Measurements from ENCODE around the gene DIPK1C. TPM values are rescaled to one million over a fixed set of nuclear protein-coding genes. Genes with fewer than 3 reads are reported as not detected.

The DIPK1C gene
- total RNA-seq, 1 donor from 2014 or later: not detected

DNA sequence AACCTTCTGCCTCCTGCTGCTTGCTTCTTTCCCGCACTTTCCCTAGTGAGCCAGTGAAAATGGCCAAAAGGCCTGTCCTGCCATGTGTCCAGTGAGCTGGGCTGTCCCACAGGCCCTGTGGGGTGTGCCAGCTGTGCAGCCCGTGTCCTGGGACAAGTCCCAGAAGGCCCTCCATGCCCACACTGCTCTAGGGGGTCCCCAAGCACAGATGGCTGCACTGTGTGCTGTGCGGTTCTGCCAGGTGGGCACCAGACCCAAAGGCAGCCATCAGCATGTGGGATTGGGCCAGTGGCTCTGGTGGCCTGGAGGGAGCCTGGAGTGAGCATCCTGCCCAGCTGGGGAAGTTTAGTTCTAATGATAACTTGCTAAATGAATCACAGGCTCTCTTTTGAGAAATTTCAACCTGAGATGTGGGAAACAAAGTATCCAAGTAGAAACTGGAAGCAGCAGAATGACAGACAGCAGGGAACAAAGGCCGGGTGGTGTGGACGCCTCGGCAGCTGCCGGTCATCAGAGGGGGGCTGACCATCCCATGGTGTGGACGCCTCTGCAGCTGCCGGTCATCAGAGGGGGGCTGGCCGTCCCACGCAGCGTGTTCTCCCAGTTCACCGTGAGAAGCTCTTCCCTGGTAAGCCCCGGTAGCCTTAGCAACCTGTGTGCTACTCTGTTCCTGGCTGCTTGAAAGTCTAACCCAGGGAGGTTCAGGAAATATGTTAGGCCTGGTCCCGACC is 29.2 kb upstream of the DIPK1C start:
- no peak for DNase-seq (ENCODE audit: low spot score)

DNA sequence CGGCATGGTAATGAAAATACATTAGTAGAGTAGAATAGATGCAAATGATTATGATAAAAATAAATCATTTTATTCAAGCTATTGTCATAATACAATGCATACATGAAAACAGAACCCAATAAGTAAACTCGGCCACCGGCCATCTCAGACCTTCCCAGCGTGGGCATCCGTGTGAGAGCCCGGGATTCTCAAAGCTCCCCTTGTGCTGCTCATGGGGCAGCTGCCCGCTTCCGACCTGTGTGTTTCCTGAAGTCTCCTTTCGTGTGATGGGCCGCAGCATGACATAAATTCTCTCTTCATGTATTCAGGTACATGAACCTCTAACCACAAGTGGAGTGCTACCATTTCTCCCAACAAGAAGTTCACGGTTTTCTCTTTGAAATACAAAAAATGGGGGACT is 25.6 kb upstream of the DIPK1C start:
- no peak for DNase-seq (ENCODE audit: low spot score)

DNA sequence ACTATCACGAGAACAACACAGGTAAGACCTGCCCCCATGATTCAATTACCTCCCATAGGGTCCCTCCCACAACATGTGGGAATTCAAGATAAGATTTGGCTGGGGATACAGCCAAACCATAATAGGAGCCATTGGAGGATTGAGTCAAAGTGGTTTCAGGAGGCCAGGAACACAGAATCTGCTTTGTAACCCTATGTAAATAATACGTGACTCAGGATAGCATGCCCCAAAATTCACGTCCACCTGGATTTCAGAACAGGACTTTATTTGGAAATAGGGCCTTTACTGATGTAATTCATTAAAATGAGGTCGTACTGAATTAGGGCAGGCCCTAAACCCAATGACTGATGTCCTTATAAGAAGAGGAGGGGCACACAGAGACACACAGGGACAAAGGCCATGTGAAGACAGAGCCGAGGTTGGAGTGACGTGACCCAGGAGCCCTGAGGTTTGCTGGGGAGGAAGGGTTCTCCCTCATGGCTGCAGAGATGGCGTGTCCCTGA is 23.1 kb upstream of the DIPK1C start:
- DNase-seq (ENCODE audit: low spot score): no peak

DNA sequence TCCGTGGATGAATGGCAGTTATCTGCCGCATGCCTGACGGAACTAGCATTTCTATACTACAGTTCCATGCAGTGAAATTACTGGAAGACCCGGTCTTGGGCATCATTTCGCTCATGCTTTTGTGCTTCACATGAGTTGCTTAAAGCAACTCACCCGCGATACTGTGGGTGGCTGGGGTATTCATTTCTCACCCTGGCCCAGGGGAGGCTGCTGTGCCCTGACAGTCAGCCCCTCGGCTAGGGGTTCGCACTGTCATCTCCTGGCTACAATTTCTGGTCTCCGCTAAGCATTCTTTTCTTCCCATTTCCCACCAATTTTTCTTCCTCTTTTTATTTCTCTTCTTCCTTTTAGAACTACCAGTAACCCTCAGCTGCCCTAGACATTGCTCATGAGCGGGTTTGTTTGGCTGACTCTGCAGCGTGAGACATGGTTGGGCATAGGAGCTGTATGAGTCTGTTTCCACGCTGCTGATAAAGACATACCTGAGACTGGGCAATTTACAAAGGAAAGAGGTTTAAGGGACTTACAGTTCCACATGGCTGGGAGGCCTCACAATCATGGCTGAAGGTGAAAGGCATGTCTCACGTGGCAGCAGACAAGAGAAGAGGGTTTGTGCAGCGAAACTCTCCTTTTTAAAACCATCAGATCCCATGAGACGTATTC is 22.5 kb upstream of the DIPK1C start:
- no peak for DNase-seq (ENCODE audit: low spot score)

GRCh38 chr18:74478880-74479279 is 21.8 kb upstream of the DIPK1C start:
- no peak for DNase-seq (ENCODE audit: low spot score)

DNA sequence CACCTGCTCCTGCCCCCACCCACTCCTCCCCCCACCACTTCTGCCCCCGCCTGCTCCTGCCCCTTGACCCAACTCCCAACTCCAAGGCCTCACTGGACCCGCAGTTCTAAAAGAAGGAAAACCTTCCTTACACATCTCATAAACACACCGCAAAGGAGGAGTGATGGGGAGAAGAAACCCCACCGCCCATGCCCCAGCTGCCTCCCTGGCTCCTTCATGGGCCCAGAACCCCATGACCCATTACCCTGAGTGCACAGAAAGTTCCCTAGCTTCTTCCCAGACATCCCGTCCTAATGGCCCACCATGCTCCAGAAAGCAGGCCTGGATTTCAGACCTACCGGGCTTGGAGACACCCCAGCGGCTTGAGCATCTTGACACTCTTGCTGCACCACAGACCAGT is 21.2 kb upstream of the DIPK1C start:
- DNase-seq (ENCODE audit: low spot score): no peak

- no peak for DNase-seq (ENCODE audit: low spot score)
These were observed 20.7 kb upstream of the DIPK1C start for GRCh38 chr18:74477771-74478170.

- no peak for DNase-seq (ENCODE audit: low spot score)
These were observed 19.0 kb upstream of the DIPK1C start for GRCh38 chr18:74476140-74476539.

DNA sequence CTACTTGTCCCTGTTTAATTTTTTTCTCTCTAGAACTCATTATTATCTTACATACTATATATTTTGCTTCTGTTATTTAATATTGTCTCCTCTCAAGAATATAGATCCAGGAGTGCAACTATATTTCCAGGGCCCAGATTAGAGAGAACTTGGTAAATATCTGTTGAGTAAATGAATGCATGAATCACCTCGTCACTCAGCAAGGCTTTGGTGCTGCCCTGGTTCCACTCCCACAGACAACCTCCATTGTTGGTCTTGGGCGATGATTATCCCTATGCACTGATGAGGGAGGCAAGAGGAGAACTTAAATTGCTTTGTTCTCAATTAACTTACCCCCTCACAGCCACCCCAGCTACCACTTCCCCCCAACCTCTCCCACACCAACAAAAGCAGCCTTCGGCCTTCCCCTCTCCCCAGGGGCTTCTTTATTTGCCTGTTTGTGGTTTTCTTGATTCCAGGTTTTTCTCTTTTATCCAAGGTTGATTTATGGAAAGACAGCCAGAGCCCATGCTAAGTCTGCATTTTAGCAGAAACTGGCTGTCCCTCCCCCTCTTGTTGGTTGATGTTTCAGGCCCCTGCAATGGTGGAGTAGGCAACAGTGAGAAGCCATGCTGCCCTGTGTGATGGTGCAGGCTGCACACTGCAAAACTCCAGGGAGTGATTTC is 17.0 kb upstream of the DIPK1C start:
- DNase-seq (ENCODE audit: low spot score): no peak

- no peak for DNase-seq (ENCODE audit: low spot score)
These were observed 15.2 kb upstream of the DIPK1C start for GRCh38 chr18:74472312-74472711.

GRCh38 chr18:74468547-74469061 is 11.5 kb upstream of the DIPK1C start:
- no peak for DNase-seq (ENCODE audit: low spot score)

GRCh38 chr18:74465775-74466174 is 8.7 kb upstream of the DIPK1C start:
- DNase-seq (ENCODE audit: low spot score): no peak

DNA sequence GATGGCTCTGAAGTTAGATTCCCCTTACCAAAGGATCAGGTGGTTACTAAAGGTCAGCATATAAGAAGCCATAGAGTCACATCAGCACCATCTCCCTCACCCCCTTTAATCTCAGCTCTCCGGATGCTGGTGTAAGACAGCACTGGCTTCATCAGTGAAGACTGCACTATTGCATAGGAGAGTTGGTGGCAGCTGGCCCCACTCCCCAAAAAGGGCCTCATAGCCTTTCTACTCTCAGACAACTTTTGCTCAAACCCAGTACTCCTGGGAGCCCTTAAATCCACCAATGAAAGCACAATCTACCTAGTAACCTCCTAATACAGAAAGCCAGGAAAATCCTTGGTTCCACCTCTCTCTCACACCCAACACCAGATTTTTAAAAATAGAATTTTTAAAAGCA is 6.9 kb upstream of the DIPK1C start:
- DNase-seq (ENCODE audit: low spot score): no peak

- DNase-seq (ENCODE audit: low spot score): no peak
These were observed 6.1 kb upstream of the DIPK1C start for GRCh38 chr18:74463254-74463653.

- no peak for DNase-seq (ENCODE audit: low spot score)
These were observed 3.7 kb upstream of the DIPK1C start for GRCh38 chr18:74460825-74461224.

GRCh38 chr18:74459889-74460288 is 2.8 kb upstream of the DIPK1C start:
- no peak for DNase-seq (ENCODE audit: low spot score)

- peak; percentile 73 for DNase-seq (ENCODE audit: low spot score)
These were observed 765 bp upstream of the DIPK1C start for GRCh38 chr18:74457725-74458421.

DNA sequence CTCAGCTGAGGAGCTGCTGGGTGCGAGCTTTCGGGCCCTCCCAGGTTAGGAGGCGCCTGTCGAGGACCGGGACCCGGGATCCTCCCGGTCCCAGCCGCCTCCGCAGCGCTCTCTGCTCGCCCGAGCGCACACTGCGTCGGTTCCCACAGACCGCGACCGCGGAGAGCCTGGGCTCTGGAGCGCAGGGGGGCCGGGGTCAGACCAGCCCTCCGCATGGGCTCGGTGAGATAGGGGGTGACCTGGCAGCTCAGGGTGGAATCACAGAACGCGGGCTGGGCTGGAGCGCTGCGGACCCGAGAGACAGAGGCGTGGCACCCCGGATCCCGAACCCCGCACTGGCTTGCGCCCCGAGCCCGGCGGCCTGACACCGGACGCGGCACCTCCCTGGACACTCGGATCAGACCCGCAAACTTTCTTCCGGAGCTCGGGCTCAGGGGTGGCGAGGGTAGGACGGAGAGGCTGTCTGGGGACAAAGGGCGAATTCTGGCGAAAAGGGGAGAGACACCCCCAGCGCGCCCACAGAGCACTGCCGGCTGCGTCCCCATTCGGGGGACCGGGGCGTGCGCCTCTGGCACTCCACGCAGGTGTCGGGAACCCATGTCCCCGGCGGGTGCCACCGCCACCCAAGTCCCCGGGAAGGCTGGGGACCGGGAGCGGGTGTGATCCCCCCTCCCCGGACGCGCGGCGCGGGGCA is 612 bp downstream of the DIPK1C start:
- DNase-seq (ENCODE audit: low spot score): peak; percentile 84

- no peak for DNase-seq (ENCODE audit: low spot score)
These were observed 1.1 kb downstream of the DIPK1C start for GRCh38 chr18:74456017-74456348.

GRCh38 chr18:74455386-74455785 is 1.7 kb downstream of the DIPK1C start:
- DNase-seq (ENCODE audit: low spot score): no peak

- DNase-seq (ENCODE audit: low spot score): peak; percentile 75
These were observed 2.8 kb downstream of the DIPK1C start for GRCh38 chr18:74454279-74454751.
